PC-3 (cell line): ENCODE results near the gene TTC7B. TPM values are rescaled to one million over a fixed set of nuclear protein-coding genes. Genes with fewer than 3 reads are reported as not detected.

Experiments used
- ATAC-seq: fragments of 200-7000 bp; cut with Tn5 transposase; 2 replicates; pipeline ENCODE4 v1.9.1; 2020; ENCODE audit warnings: mild to moderate bottlenecking, moderate library complexity
- BruUV-seq: library from RNA; stranded (reverse); fragments of 400-500 nt; replicated peaks from 2 replicates; lab custom pipeline; 2021; lab: Mats Ljungman, UMichigan
- CTCF ChIA-PET: fragments of 300-600 bp; sonication (Branson Sonifier 250); formaldehyde crosslinking; loops from one replicate; lab custom pipeline; 2022; ENCODE audit warnings: antibody characterized with exemption; lab: Charles Lee
- POLR2A ChIA-PET: fragments of 300-600 bp; sonication (Branson Sonifier 250); formaldehyde crosslinking; loops from one replicate; lab custom pipeline; 2022; ENCODE audit warnings: antibody characterized with exemption; ENCODE audit not compliant: unreplicated experiment; lab: Charles Lee
- DNase-seq: peaks from one replicate; pipeline ENCODE4 v3.0.0-alpha.2; 2015
- H2AFZ ChIP-seq: fragments of 300-600 bp; sonication (generic); 2 replicates; pipeline ENCODE4 v1.6.0; 2016; ENCODE audit warnings: antibody characterized with exemption, low read length
- H3F3A ChIP-seq: fragments of 300-600 bp; sonication (generic); one replicate; pipeline ENCODE4 v1.6.0; 2017; ENCODE audit warnings: antibody characterized with exemption, low read length, control low read depth, mild to moderate bottlenecking; ENCODE audit not compliant: unreplicated experiment
- H3K27ac ChIP-seq: fragments of 300-600 bp; sonication (generic); 2 replicates; pipeline ENCODE4 v1.5.1; 2016; ENCODE audit warnings: mild to moderate bottlenecking, low read length
- H3K27me3 ChIP-seq: fragments of 300-600 bp; sonication (generic); 2 replicates; pipeline ENCODE4 v1.6.1; 2016; ENCODE audit warnings: low read length, mixed read lengths
- H3K36me3 ChIP-seq: fragments of 300-600 bp; sonication (generic); 2 replicates; pipeline ENCODE4 v1.6.1; 2016; ENCODE audit warnings: low read depth, mixed run types, low read length, mixed read lengths
- H3K4me1 ChIP-seq: fragments of 300-600 bp; sonication (generic); 2 replicates; pipeline ENCODE4 v1.5.1; 2016; ENCODE audit warnings: low read length; ENCODE audit not compliant: insufficient read depth
- H3K4me2 ChIP-seq: fragments of 300-600 bp; sonication (generic); 2 replicates; pipeline ENCODE4 v1.6.0; 2016; ENCODE audit warnings: low read length
- H3K4me3 ChIP-seq: fragments of 300-600 bp; sonication (generic); 2 replicates; pipeline ENCODE4 v1.5.1; 2016; ENCODE audit warnings: mild to moderate bottlenecking, low read length, mixed read lengths
- H3K79me2 ChIP-seq: fragments of 300-600 bp; sonication (generic); 2 replicates; pipeline ENCODE4 v1.6.1; 2017; ENCODE audit warnings: low read length, mixed read lengths
- H3K9ac ChIP-seq: fragments of 300-600 bp; sonication (generic); 2 replicates; pipeline ENCODE4 v1.6.0; 2016; ENCODE audit warnings: mild to moderate bottlenecking, low read length
- H3K9me2 ChIP-seq: fragments of 300-600 bp; sonication (generic); replicated peaks from 2 replicates; pipeline ENCODE4 v1.6.1; 2016; ENCODE audit warnings: mixed run types, low read length, mixed read lengths
- H3K9me3 ChIP-seq: fragments of 300-600 bp; sonication (generic); 2 replicates; pipeline ENCODE4 v1.6.1; 2016; ENCODE audit warnings: low read length, mixed read lengths
- H4K20me1 ChIP-seq: fragments of 300-600 bp; sonication (generic); 2 replicates; pipeline ENCODE4 v1.6.1; 2016; ENCODE audit warnings: low read length, mixed read lengths
- EZH2 ChIP-seq: fragments of 300-600 bp; sonication (generic); IDR thresholded peaks from one replicate; pipeline ENCODE4 v1.6.1; 2017; ENCODE audit warnings: antibody characterized with exemption, mild to moderate bottlenecking, low read length; ENCODE audit not compliant: unreplicated experiment
- EZH2phosphoT487 ChIP-seq: fragments of 300-600 bp; sonication (generic); IDR thresholded peaks from 2 replicates; pipeline ENCODE4 v1.6.1; 2018; ENCODE audit warnings: mild to moderate bottlenecking, antibody characterized with exemption, low read length, borderline replicate concordance
- intact Hi-C: fragments of 100-400 bp; cut with micrococcal nuclease; formaldehyde crosslinking; loops from 2 replicates; pipeline ENCODE4 v1.9.0; 2023
- total RNA-seq: library from RNA; depleted of rRNA; stranded (reverse); fragments of >200 nt; gene quantifications from 2 replicates; pipeline ENCODE4 v1.2.3, GENCODE V29; 2014
- TF ChIP-seq, protein P1 (sequence below): fragments of 300-600 bp; sonication (generic); conservative IDR thresholded peaks from 2 replicates; pipeline ENCODE4 v1.5.1; 2017; ENCODE audit warnings: antibody characterized with exemption, low read depth, mild to moderate bottlenecking, low read length

TTC7B gene
- total RNA-seq, 1 experiment from 2014 or later: 45.6 TPM

DNA sequence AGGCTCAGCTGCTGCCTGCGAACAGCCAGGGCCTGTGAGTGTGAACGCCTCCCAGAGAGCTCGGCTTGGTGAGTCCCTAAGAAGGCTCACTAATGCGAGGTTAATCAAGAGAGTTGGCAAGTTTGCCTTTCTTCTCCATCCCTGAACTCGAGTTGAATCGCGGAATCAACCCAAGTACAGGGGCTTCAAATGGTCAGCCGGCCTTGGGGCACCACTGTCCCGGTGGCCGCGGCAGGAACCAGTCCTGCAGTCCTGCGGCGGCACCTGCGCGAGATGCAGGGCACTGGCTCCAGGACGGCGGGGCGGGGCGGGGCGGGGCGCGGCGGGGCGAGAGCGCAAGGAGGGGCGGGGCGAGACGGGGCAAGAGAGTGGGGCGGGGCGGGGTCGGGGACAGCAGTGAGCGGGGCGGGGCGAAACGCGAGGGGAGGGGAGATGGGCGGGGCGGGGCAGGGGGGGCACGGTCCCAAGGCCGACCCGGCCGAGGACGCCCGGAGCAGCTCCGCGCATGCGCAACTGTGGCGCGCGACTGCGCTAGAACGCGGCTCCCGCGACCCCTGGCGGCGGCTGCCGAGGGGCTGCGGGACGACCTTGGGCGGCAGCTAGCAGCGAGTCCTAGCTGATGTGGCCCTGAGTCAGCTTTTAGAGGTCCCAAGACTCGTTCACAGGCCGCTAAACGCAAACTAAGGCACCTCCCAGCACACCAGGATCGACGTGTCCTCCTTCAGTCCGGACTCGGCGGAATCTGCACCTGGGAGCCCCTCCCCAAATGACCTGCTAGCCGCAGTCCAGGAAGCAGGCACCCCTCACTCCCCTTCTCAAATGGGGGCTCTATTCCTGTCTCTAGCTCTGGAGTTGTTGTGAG is 58.0 kb downstream of the TTC7B start:
- H2AFZ ChIP-seq: peak overlapping the region; percentile 99
- peak overlapping the region; percentile 83 for H3K9ac ChIP-seq
- no peaks in the 10 kb centered on the region for H3K27me3 ChIP-seq
- CTCF ChIA-PET: interaction anchor here (0.5 to 2.2 kb wide), 16 partner anchors 11 to 705 kb away, joined by 3 to 12 read pairs (median 4); partner anchors contain the start of gene TTC7B
- peak; percentile 98 for DNase-seq
- H3K9me3 ChIP-seq: peaks cover 9% of the 10 kb centered on the region
- H3K9me2 ChIP-seq: no peaks in the 10 kb centered on the region
- TF ChIP-seq, protein P1, sequence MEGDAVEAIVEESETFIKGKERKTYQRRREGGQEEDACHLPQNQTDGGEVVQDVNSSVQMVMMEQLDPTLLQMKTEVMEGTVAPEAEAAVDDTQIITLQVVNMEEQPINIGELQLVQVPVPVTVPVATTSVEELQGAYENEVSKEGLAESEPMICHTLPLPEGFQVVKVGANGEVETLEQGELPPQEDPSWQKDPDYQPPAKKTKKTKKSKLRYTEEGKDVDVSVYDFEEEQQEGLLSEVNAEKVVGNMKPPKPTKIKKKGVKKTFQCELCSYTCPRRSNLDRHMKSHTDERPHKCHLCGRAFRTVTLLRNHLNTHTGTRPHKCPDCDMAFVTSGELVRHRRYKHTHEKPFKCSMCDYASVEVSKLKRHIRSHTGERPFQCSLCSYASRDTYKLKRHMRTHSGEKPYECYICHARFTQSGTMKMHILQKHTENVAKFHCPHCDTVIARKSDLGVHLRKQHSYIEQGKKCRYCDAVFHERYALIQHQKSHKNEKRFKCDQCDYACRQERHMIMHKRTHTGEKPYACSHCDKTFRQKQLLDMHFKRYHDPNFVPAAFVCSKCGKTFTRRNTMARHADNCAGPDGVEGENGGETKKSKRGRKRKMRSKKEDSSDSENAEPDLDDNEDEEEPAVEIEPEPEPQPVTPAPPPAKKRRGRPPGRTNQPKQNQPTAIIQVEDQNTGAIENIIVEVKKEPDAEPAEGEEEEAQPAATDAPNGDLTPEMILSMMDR: peak; percentile 79
- no peak for TF ChIP-seq EZH2
- H3K4me3 ChIP-seq: peak overlapping the region; percentile 67
- H3K79me2 ChIP-seq: no peaks in the 10 kb centered on the region
- BruUV-seq: no TSS peak
- H3K4me1 ChIP-seq: peaks cover 12% of the 10 kb centered on the region
- H3K36me3 ChIP-seq: peaks cover 6% of the 10 kb centered on the region; the same call in 1 of the 2 replicates
- no peaks in the 10 kb centered on the region for H3F3A ChIP-seq
- peak; percentile 96 for ATAC-seq
- intact Hi-C loops: loop anchor here (1.0 to 5.0 kb wide), 7 partner anchors 61 to 457 kb away; no protein-coding TSS in a partner anchor
- H3K27ac ChIP-seq: peak overlapping the region; percentile 64
- POLR2A ChIA-PET: interaction anchor here (0.5 to 1.6 kb wide), 7 partner anchors 37 to 1674 kb away, joined by 3 to 15 read pairs (median 4); partner anchors contain the start of gene TTC7B
- no peaks in the 10 kb centered on the region for H4K20me1 ChIP-seq
- peak overlapping the region; percentile 95 for H3K4me2 ChIP-seq

DNA sequence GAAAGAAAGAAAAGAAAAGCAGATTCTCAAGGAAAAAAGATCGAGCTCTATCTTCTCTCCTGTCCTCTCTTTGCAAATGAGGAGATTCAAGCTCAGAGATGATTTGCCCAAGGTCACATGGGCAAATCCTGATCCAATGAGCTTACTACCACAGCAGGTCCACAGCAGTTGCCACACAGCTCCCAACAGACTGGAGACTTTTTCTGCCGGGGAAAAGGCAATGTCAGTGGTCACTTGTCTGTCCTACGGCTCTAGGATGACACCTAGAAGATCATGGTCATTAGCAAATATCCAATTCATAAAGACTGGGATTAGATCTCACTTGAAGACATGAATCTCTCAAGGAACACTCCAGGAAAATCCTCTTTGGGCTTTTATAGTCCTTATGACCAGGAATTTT is 58.8 kb downstream of the TTC7B start:
- intact Hi-C loops: loop anchor here (5.0 kb wide), 3 partner anchors 70 to 145 kb away; no protein-coding TSS in a partner anchor
- peak overlapping the region; percentile 81; the same call in 1 of the 2 replicates for H3K4me2 ChIP-seq
- H4K20me1 ChIP-seq: no peaks in the 10 kb centered on the region
- no peak overlapping the region for H3K27ac ChIP-seq
- no peaks in the 10 kb centered on the region for H3F3A ChIP-seq
- POLR2A ChIA-PET: no interaction called here
- no peaks in the 10 kb centered on the region for H3K79me2 ChIP-seq
- no peak overlapping the region for H3K4me3 ChIP-seq
- H3K36me3 ChIP-seq: no peaks in the 10 kb centered on the region
- H3K9me3 ChIP-seq: peaks cover under 1% of the 10 kb centered on the region; the same call in 1 of the 2 replicates
- TF ChIP-seq EZH2phosphoT487 (no peak), EZH2 (no peak)
- TF ChIP-seq, protein P1: no peak
- H2AFZ ChIP-seq: 0 out of 2 replicates have a peak overlapping the region, but pooled peaks have one; percentile 84
- H3K9me2 ChIP-seq: no peaks in the 10 kb centered on the region
- CTCF ChIA-PET: interaction anchor here (1.0 to 2.2 kb wide), 2 partner anchors 58 to 69 kb away, joined by 11 to 12 read pairs; partner anchors contain the start of gene TTC7B
- DNase-seq: no peak
- H3K27me3 ChIP-seq: no peaks in the 10 kb centered on the region
- no peak for ATAC-seq
- H3K9ac ChIP-seq: no peak overlapping the region
- peaks cover 12% of the 10 kb centered on the region for H3K4me1 ChIP-seq
- BruUV-seq: no TSS peak
